IMR-90 (cell line): ENCODE measurements around the gene ASPHD2. TPM values are rescaled to one million over a fixed set of nuclear protein-coding genes. Genes with fewer than 3 reads are reported as not detected.

ENCODE experiments used
- ATAC-seq: fragments of 200-7000 bp; cut with Tn5 transposase; 2 replicates; pipeline ENCODE4 v1.9.1; 2020; ENCODE audit warnings: low read depth, mild to moderate bottlenecking, moderate library complexity
- BruUV-seq: library from RNA; stranded (reverse); fragments of 400-500 nt; replicated peaks from 2 replicates; lab custom pipeline; 2021; lab: Mats Ljungman, UMichigan
- CTCF ChIA-PET: fragments of 300-600 bp; formaldehyde crosslinking; extraction: SDS; loops from one replicate; lab custom pipeline; 2021; ENCODE audit warnings: antibody characterized with exemption; lab: Yijun Ruan, JAX
- POLR2A ChIA-PET: fragments of 300-600 bp; sonication (Branson Sonifier 250); formaldehyde crosslinking; loops from one replicate; lab custom pipeline; 2022; ENCODE audit warnings: antibody characterized with exemption; ENCODE audit not compliant: unreplicated experiment; lab: Charles Lee
- DNase-seq: peaks from one replicate; pipeline ENCODE4 v3.0.0; 2013
- H2AFZ ChIP-seq: replicated peaks from 2 replicates; pipeline ENCODE3; 2013; ENCODE audit warnings: low read length, mild to moderate bottlenecking; ENCODE audit not compliant: poor library complexity
- H2AK5ac ChIP-seq: 2 replicates; pipeline ENCODE4 v1.6.1; 2013; ENCODE audit warnings: low read depth, low read length, inconsistent platforms
- H2AK9ac ChIP-seq: replicated peaks from 2 replicates; pipeline ENCODE3; 2013; ENCODE audit warnings: mild to moderate bottlenecking, low read depth, low read length, moderate library complexity; ENCODE audit not compliant: poor library complexity
- H2BK120ac ChIP-seq: 2 replicates; pipeline ENCODE4 v1.6.1; 2013; ENCODE audit warnings: low read depth, low read length, inconsistent platforms
- H2BK15ac ChIP-seq: 3 replicates; pipeline ENCODE4 v1.6.1; 2013; ENCODE audit warnings: low read depth, low read length, inconsistent platforms
- H2BK20ac ChIP-seq: 2 replicates; pipeline ENCODE4 v1.6.1; 2013; ENCODE audit warnings: low read depth, mild to moderate bottlenecking, inconsistent platforms, low read length, moderate library complexity
- H2BK5ac ChIP-seq: 2 replicates; pipeline ENCODE4 v1.6.1; 2013; ENCODE audit warnings: mild to moderate bottlenecking, low read depth, low read length, inconsistent platforms; ENCODE audit not compliant: poor library complexity, severe bottlenecking
- H3K14ac ChIP-seq: replicated peaks from 2 replicates; pipeline ENCODE4 v1.6.1; 2013; ENCODE audit warnings: low read depth, low read length, inconsistent platforms
- H3K18ac ChIP-seq: 2 replicates; pipeline ENCODE4 v1.6.1; 2013; ENCODE audit warnings: low read depth, low read length, control low read depth
- H3K23ac ChIP-seq: 2 replicates; pipeline ENCODE4 v1.6.1; 2013; ENCODE audit warnings: low read depth, low read length, inconsistent platforms
- H3K27ac ChIP-seq: 2 replicates; pipeline ENCODE4 v1.5.1; 2013; ENCODE audit warnings: mild to moderate bottlenecking, control low read depth, low read length; ENCODE audit not compliant: insufficient read depth
- H3K27me3 ChIP-seq: 2 replicates; pipeline ENCODE4 v1.6.1; 2013; ENCODE audit warnings: low read length; ENCODE audit not compliant: control insufficient read depth, insufficient read depth
- H3K36me3 ChIP-seq: 2 replicates; pipeline ENCODE4 v1.6.1; 2013; ENCODE audit warnings: low read length, mixed read lengths; ENCODE audit not compliant: control insufficient read depth, insufficient read depth
- H3K4ac ChIP-seq: 2 replicates; pipeline ENCODE4 v1.6.1; 2013; ENCODE audit warnings: low read depth, low read length, inconsistent platforms
- H3K4me1 ChIP-seq: 2 replicates; pipeline ENCODE4 v1.6.1; 2013; ENCODE audit warnings: low read length, mixed read lengths; ENCODE audit not compliant: control insufficient read depth, insufficient read depth
- H3K4me2 ChIP-seq: 2 replicates; pipeline ENCODE4 v1.6.1; 2013; ENCODE audit warnings: low read depth, mild to moderate bottlenecking, control low read depth, low read length, moderate library complexity
- H3K4me3 ChIP-seq: 2 replicates; pipeline ENCODE4 v1.5.1; 2013; ENCODE audit warnings: low read depth, mild to moderate bottlenecking, control low read depth, low read length, moderate library complexity; ENCODE audit not compliant: insufficient read depth
- H3K56ac ChIP-seq: 2 replicates; pipeline ENCODE4 v1.6.1; 2013; ENCODE audit warnings: low read length, inconsistent platforms; ENCODE audit not compliant: insufficient read depth; ENCODE audit errors: extremely low read depth
- H3K79me1 ChIP-seq, 2 experiments: 2 replicates each; pipeline ENCODE4 v1.6.1; 2013; ENCODE audit warnings: low read length in 2 of 2, inconsistent platforms in 1 of 2, low read depth in 1 of 2
- H3K9ac ChIP-seq: 2 replicates; pipeline ENCODE4 v1.6.1; 2013; ENCODE audit warnings: low read depth, low read length, control low read depth
- H3K9me1 ChIP-seq: 2 replicates; pipeline ENCODE4 v1.6.1; 2013; ENCODE audit warnings: low read length, inconsistent platforms; ENCODE audit not compliant: insufficient read depth
- H3K9me3 ChIP-seq: 2 replicates; pipeline ENCODE4 v1.6.1; 2013; ENCODE audit warnings: low read length; ENCODE audit not compliant: control insufficient read depth, insufficient read depth
- H4K20me1 ChIP-seq: 2 replicates; pipeline ENCODE4 v1.6.1; 2013; ENCODE audit warnings: low read length, inconsistent platforms; ENCODE audit not compliant: insufficient read depth
- H4K5ac ChIP-seq: 2 replicates; pipeline ENCODE4 v1.6.1; 2013; ENCODE audit warnings: mild to moderate bottlenecking, low read depth, low read length, control low read depth
- H4K8ac ChIP-seq, 2 experiments: 2 replicates each; pipeline ENCODE4 v1.6.1; 2013; ENCODE audit warnings: low read depth in 2 of 2, low read length in 2 of 2, control low read depth in 1 of 2, inconsistent platforms in 1 of 2
- H4K91ac ChIP-seq: 2 replicates; pipeline ENCODE4 v1.6.1; 2013; ENCODE audit warnings: low read depth, low read length, inconsistent platforms; ENCODE audit not compliant: insufficient read depth
- BHLHE40 ChIP-seq: fragments of 150-350 bp; IDR thresholded peaks from 2 replicates; pipeline ENCODE4 v1.6.1; 2016; ENCODE audit warnings: mild to moderate bottlenecking, low read depth, low read length
- CEBPB ChIP-seq: IDR thresholded peaks from 2 replicates; pipeline ENCODE4 v1.6.1; 2012; ENCODE audit warnings: low read depth, low read length, improper control_type of control experiment
- CHD1 ChIP-seq: IDR thresholded peaks from 2 replicates; pipeline ENCODE4 v1.6.1; 2012; ENCODE audit warnings: low read depth, low read length, improper control_type of control experiment
- CTCF ChIP-seq: conservative IDR thresholded peaks from 2 replicates; pipeline ENCODE4 v1.5.1; 2012; ENCODE audit warnings: mild to moderate bottlenecking, low read depth, low read length, improper control_type of control experiment
- FOS ChIP-seq: fragments of 150-350 bp; IDR thresholded peaks from 2 replicates; pipeline ENCODE4 v1.6.1; 2016; ENCODE audit warnings: low read depth, low read length
- MAFK ChIP-seq: IDR thresholded peaks from 2 replicates; pipeline ENCODE4 v1.6.1; 2012; ENCODE audit warnings: low read depth, low read length, improper control_type of control experiment
- MAZ ChIP-seq: IDR thresholded peaks from 2 replicates; pipeline ENCODE4 v1.6.1; 2012; ENCODE audit warnings: low read depth, mild to moderate bottlenecking, low read length, improper control_type of control experiment, moderate library complexity, borderline replicate concordance
- MXI1 ChIP-seq: IDR thresholded peaks from 2 replicates; pipeline ENCODE4 v1.6.1; 2012; ENCODE audit warnings: low read depth, mild to moderate bottlenecking, low read length, moderate library complexity, borderline replicate concordance
- NFE2L2 ChIP-seq: fragments of 150-350 bp; IDR thresholded peaks from 2 replicates; pipeline ENCODE4 v1.6.1; 2016; ENCODE audit warnings: low read depth, mild to moderate bottlenecking, low read length
- POLR2A ChIP-seq: IDR thresholded peaks from 2 replicates; pipeline ENCODE4 v1.6.1; 2012; ENCODE audit warnings: mild to moderate bottlenecking, low read depth, low read length
- RAD21 ChIP-seq: IDR thresholded peaks from 2 replicates; pipeline ENCODE4 v1.6.1; 2012; ENCODE audit warnings: low read length, improper control_type of control experiment
- RCOR1 ChIP-seq: IDR thresholded peaks from 2 replicates; pipeline ENCODE4 v1.6.1; 2012; ENCODE audit warnings: mild to moderate bottlenecking, low read length, improper control_type of control experiment; ENCODE audit not compliant: insufficient replicate concordance
- RFX5 ChIP-seq: IDR thresholded peaks from 2 replicates; pipeline ENCODE4 v1.8.0; 2012; ENCODE audit warnings: low read depth, mild to moderate bottlenecking, low read length, moderate library complexity
- SMC3 ChIP-seq: fragments of 150-350 bp; IDR thresholded peaks from 2 replicates; pipeline ENCODE4 v1.6.1; 2016; ENCODE audit warnings: low read depth, mild to moderate bottlenecking, antibody characterized with exemption, low read length, moderate library complexity
- WGBS, 2 experiments: methylation state at CpG; one replicate each; pipeline versions ENCODE4 v1.1.5 to v1.1.7; 2013; ENCODE audit warnings: missing lambda C conversion rate in 2 of 2; ENCODE audit not compliant: insufficient read length in 1 of 2; ENCODE audit errors: extremely low coverage in 2 of 2; 5-methylcytosine and 5-hydroxymethylcytosine counted together
- dilution Hi-C: fragments of 300-500 bp; cut with HindIII; formaldehyde crosslinking; loops from one replicate; pipeline ENCODE4 v1.14.3; 2018; ENCODE audit warnings: low sequenced_read_pairs; ENCODE audit not compliant: unreplicated experiment
- in situ Hi-C: fragments of 300-500 bp; cut with MboI; formaldehyde crosslinking; loops from 3 replicates; pipeline ENCODE4 v1.14.3; 2019; ENCODE audit warnings: low sequenced_read_pairs, inconsistent platforms, mixed read lengths
- intact Hi-C: fragments of 100-400 bp; cut with micrococcal nuclease; formaldehyde crosslinking; loops from 2 replicates; pipeline ENCODE4 v1.10.0; 2022
- polyA plus RNA-seq, 3 experiments: library from polyadenylated mRNA; depleted of rRNA; stranded (reverse); fragments of >200 nt; gene quantifications; 2 replicates each; pipeline ENCODE4 v1.2.3, GENCODE V29; 2012; ENCODE audit warnings: low replicate concordance in 1 of 3
- total RNA-seq: library from RNA; depleted of rRNA; stranded (reverse); fragments of >200 nt; gene quantifications from 2 replicates; pipeline ENCODE4 v1.2.3, GENCODE V29; 2012
- TF ChIP-seq, protein P1 (sequence below): fragments of 150-350 bp; IDR thresholded peaks from 2 replicates; pipeline ENCODE4 v1.6.1; 2017; ENCODE audit warnings: mild to moderate bottlenecking, antibody characterized with exemption, low read length, low read depth
- TF ChIP-seq, protein P2 (sequence below): fragments of 150-350 bp; IDR thresholded peaks from 2 replicates; pipeline ENCODE4 v1.6.1; 2016; ENCODE audit warnings: low read depth, mild to moderate bottlenecking, low read length, moderate library complexity, borderline replicate concordance

The ASPHD2 gene
- total and polyA plus RNA-seq, 2 of the 4 experiments (the other 2 are of a cell fraction): 1.3 to 1.4 TPM

DNA sequence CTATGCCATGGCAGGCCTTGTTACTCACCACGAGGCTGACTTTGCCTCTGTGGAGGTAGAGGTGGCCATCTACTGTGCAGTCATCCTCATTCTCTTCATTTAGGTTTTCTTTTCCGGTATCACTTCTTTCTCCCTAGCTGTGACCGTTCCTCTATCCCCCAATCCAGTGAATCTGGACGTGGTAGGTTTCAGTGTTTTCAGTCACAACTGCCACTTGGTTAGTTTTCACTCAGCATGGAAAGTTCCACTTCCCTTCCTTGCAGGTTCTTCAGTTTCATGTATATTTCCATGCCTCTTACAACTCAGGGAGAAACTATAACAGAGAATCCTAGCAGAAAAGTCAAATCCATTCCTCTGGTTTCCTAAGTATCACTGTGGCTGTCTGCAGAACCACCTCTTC lies 52.6 kb downstream of the ASPHD2 start:
- CTCF ChIA-PET: no interaction called here
- Histone ChIP-seq H4K20me1 (no peaks in the 10 kb centered on the region), H4K8ac (no peak overlapping the region), H3K4ac (no peak overlapping the region), H3K9me1 (peaks cover 3% of the 10 kb centered on the region; the same call in 1 of the 2 replicates), H2BK5ac (no peak overlapping the region), H2BK120ac (no peak overlapping the region), H3K27me3 (no peaks in the 10 kb centered on the region), H2BK15ac (no peak overlapping the region), H3K23ac (no peak overlapping the region), H3K27ac (no peak overlapping the region), H3K79me1 (peaks cover 33 to 70% of the 10 kb centered on the region in 2 experiments), H3K18ac (no peak overlapping the region), H2BK20ac (no peak overlapping the region), H3K4me1 (peaks cover 14% of the 10 kb centered on the region), H4K91ac (no peak overlapping the region), H2AFZ (no peak overlapping the region), H3K14ac (no peak overlapping the region), H3K9ac (no peak overlapping the region), H2AK5ac (no peak overlapping the region), H3K56ac (no peak overlapping the region), H3K9me3 (no peaks in the 10 kb centered on the region), H4K5ac (no peak overlapping the region), H3K36me3 (peaks cover 11% of the 10 kb centered on the region), H3K4me3 (no peak overlapping the region), H3K4me2 (no peak overlapping the region), H2AK9ac (no peak overlapping the region)
- ATAC-seq (no peak), DNase-seq (no peak)
- in situ Hi-C loops (no loop called here), intact Hi-C loops (no loop called here), dilution Hi-C loops (no loop called here)
- no TSS peak for BruUV-seq
- POLR2A ChIA-PET: no interaction called here
- TF ChIP-seq MXI1: no peak
- TF ChIP-seq RAD21: no peak
- TF ChIP-seq CTCF: no peak
- TF ChIP-seq POLR2A: no peak
- TF ChIP-seq, protein P1, sequence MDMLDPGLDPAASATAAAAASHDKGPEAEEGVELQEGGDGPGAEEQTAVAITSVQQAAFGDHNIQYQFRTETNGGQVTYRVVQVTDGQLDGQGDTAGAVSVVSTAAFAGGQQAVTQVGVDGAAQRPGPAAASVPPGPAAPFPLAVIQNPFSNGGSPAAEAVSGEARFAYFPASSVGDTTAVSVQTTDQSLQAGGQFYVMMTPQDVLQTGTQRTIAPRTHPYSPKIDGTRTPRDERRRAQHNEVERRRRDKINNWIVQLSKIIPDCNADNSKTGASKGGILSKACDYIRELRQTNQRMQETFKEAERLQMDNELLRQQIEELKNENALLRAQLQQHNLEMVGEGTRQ: no peak
- no peak for TF ChIP-seq SMC3
- TF ChIP-seq NFE2L2: no peak
- TF ChIP-seq MAFK: no peak
- TF ChIP-seq BHLHE40: no peak
- no peak for TF ChIP-seq CHD1
- TF ChIP-seq CEBPB: no peak
- no peak for TF ChIP-seq MAZ
- TF ChIP-seq, protein P2, sequence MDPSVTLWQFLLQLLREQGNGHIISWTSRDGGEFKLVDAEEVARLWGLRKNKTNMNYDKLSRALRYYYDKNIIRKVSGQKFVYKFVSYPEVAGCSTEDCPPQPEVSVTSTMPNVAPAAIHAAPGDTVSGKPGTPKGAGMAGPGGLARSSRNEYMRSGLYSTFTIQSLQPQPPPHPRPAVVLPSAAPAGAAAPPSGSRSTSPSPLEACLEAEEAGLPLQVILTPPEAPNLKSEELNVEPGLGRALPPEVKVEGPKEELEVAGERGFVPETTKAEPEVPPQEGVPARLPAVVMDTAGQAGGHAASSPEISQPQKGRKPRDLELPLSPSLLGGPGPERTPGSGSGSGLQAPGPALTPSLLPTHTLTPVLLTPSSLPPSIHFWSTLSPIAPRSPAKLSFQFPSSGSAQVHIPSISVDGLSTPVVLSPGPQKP: no peak
- TF ChIP-seq RCOR1: no peak
- no peak for TF ChIP-seq RFX5
- no peak for TF ChIP-seq FOS
- no CpG with 5 or more reads among the region's 4 CpGs for WGBS, 2 experiments
